Measurements from ENCODE around the gene SH2D1A.

DNA sequence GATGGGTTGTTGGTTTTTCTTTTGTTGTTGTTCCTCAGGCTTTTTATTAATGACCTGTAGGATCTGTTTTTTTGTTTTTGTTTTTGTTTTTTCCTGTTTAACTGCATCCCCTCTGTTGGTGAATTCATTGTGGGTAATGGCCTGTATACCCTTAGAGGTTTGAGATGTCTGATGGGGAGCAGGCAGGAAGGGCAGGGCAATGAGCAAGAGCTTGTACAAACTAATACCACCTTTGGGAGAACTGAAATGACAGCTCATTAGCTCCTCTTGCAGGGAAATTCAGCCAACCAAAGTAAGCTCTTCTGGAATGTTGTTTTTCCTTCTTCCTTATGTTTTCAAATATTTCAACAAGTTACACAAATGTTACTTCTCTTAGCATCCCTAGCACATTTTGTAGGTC, 23.4 kb downstream of the SH2D1A start:
- TF ChIP-seq, protein P1, sequence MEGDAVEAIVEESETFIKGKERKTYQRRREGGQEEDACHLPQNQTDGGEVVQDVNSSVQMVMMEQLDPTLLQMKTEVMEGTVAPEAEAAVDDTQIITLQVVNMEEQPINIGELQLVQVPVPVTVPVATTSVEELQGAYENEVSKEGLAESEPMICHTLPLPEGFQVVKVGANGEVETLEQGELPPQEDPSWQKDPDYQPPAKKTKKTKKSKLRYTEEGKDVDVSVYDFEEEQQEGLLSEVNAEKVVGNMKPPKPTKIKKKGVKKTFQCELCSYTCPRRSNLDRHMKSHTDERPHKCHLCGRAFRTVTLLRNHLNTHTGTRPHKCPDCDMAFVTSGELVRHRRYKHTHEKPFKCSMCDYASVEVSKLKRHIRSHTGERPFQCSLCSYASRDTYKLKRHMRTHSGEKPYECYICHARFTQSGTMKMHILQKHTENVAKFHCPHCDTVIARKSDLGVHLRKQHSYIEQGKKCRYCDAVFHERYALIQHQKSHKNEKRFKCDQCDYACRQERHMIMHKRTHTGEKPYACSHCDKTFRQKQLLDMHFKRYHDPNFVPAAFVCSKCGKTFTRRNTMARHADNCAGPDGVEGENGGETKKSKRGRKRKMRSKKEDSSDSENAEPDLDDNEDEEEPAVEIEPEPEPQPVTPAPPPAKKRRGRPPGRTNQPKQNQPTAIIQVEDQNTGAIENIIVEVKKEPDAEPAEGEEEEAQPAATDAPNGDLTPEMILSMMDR (IDR thresholded peaks at IDR 0.05; ENCODE audit: low read depth, low read length, missing input control) = no peak
- TF ChIP-seq RAD21 (IDR thresholded peaks at IDR 0.05) (no peak), SP1 (IDR thresholded peaks at IDR 0.05) (no peak), TAF1 (conservative IDR thresholded peaks at IDR 0.05) (no peak), FOXA1 (IDR thresholded peaks at IDR 0.05) (no peak), YY1 (IDR thresholded peaks at IDR 0.05) (no peak)
- TF ChIP-seq, protein P2, sequence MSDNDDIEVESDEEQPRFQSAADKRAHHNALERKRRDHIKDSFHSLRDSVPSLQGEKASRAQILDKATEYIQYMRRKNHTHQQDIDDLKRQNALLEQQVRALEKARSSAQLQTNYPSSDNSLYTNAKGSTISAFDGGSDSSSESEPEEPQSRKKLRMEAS (IDR thresholded peaks at IDR 0.05) = no peak
- TF ChIP-seq, protein P3, sequence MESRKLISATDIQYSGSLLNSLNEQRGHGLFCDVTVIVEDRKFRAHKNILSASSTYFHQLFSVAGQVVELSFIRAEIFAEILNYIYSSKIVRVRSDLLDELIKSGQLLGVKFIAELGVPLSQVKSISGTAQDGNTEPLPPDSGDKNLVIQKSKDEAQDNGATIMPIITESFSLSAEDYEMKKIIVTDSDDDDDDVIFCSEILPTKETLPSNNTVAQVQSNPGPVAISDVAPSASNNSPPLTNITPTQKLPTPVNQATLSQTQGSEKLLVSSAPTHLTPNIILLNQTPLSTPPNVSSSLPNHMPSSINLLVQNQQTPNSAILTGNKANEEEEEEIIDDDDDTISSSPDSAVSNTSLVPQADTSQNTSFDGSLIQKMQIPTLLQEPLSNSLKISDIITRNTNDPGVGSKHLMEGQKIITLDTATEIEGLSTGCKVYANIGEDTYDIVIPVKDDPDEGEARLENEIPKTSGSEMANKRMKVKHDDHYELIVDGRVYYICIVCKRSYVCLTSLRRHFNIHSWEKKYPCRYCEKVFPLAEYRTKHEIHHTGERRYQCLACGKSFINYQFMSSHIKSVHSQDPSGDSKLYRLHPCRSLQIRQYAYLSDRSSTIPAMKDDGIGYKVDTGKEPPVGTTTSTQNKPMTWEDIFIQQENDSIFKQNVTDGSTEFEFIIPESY (IDR thresholded peaks at IDR 0.05) = no peak
- TF ChIP-seq, protein P4, sequence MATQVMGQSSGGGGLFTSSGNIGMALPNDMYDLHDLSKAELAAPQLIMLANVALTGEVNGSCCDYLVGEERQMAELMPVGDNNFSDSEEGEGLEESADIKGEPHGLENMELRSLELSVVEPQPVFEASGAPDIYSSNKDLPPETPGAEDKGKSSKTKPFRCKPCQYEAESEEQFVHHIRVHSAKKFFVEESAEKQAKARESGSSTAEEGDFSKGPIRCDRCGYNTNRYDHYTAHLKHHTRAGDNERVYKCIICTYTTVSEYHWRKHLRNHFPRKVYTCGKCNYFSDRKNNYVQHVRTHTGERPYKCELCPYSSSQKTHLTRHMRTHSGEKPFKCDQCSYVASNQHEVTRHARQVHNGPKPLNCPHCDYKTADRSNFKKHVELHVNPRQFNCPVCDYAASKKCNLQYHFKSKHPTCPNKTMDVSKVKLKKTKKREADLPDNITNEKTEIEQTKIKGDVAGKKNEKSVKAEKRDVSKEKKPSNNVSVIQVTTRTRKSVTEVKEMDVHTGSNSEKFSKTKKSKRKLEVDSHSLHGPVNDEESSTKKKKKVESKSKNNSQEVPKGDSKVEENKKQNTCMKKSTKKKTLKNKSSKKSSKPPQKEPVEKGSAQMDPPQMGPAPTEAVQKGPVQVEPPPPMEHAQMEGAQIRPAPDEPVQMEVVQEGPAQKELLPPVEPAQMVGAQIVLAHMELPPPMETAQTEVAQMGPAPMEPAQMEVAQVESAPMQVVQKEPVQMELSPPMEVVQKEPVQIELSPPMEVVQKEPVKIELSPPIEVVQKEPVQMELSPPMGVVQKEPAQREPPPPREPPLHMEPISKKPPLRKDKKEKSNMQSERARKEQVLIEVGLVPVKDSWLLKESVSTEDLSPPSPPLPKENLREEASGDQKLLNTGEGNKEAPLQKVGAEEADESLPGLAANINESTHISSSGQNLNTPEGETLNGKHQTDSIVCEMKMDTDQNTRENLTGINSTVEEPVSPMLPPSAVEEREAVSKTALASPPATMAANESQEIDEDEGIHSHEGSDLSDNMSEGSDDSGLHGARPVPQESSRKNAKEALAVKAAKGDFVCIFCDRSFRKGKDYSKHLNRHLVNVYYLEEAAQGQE (IDR thresholded peaks at IDR 0.05) = no peak
- TF ChIP-seq, protein P5, sequence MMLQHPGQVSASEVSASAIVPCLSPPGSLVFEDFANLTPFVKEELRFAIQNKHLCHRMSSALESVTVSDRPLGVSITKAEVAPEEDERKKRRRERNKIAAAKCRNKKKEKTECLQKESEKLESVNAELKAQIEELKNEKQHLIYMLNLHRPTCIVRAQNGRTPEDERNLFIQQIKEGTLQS (IDR thresholded peaks at IDR 0.05) = no peak
